Esophagus squamous epithelium (tissue), 5 donors: Measurements from ENCODE around the gene GRXCR2. TPM values are rescaled to one million over a fixed set of nuclear protein-coding genes. Genes with fewer than 3 reads are reported as not detected.

ENCODE experiments used
- DNase-seq: peaks from one replicate; lab custom pipeline; 2025; lab: John Stamatoyannopoulos, UW
- H3K27ac ChIP-seq, 4 donors: fragments of 200-600 bp; sonication (generic); one replicate each; pipeline ENCODE4 v1.5.1; 2016 to 2019; ENCODE audit warnings: mild to moderate bottlenecking in 1 of 4
- H3K27me3 ChIP-seq, 4 donors: fragments of 200-600 bp; sonication (generic); 1 replicate in 3 of 4; 2 replicates in 1 of 4; pipeline versions ENCODE4 v1.5.1 to v1.6.0; 2017 to 2021; ENCODE audit warnings: antibody characterized with exemption in 1 of 4
- H3K36me3 ChIP-seq, 3 donors: fragments of 200-600 bp; sonication (generic); one replicate each; pipeline ENCODE4 v1.5.1; 2016 to 2019
- H3K4me1 ChIP-seq, 3 donors: fragments of 200-600 bp; sonication (generic); one replicate each; pipeline ENCODE4 v1.5.1; 2017 to 2019
- H3K4me3 ChIP-seq, 4 donors: fragments of 200-600 bp; sonication (generic); 1 replicate in 3 of 4; 2 replicates in 1 of 4; pipeline ENCODE4 v1.5.1; 2016 to 2019; ENCODE audit warnings: mild to moderate bottlenecking in 2 of 4, moderate library complexity in 1 of 4
- H3K9me3 ChIP-seq, 3 donors: fragments of 200-600 bp; sonication (generic); one replicate each; pipeline ENCODE4 v1.5.1; 2016 to 2019
- POLR2A ChIP-seq, 4 donors: fragments of 450-650 bp; IDR thresholded peaks; one replicate each; pipeline ENCODE4 v1.6.1; 2017; ENCODE audit warnings: antibody characterized with exemption in 4 of 4, mild to moderate bottlenecking in 4 of 4, moderate library complexity in 3 of 4
- WGBS, 2 donors: methylation state at CpG; one replicate each; pipeline ENCODE4 v1.1.5; 2018; 5-methylcytosine and 5-hydroxymethylcytosine counted together
- intact Hi-C: fragments of 100-400 bp; cut with DNase I; formaldehyde crosslinking; loops from one replicate; pipeline ENCODE4 v1.15.0; 2022
- total RNA-seq, 4 donors: library from RNA; depleted of rRNA; stranded (reverse); fragments of >200 nt; gene quantifications; one replicate each; pipeline ENCODE4 v1.1.0, GENCODE V29; 2016
- TF ChIP-seq, protein P1 (sequence below), 6 experiments: fragments of 450-650 bp in 4 of 6; fragments of 200-600 bp in 2 of 6; sonication (generic) in 2 of 6; IDR thresholded peaks; one replicate each; pipeline ENCODE4 v1.5.1; 2016 to 2019; ENCODE audit warnings: antibody characterized with exemption in 6 of 6, mild to moderate bottlenecking in 4 of 6, moderate library complexity in 4 of 6
- donor health status: DM: yes; HTN: yes; CAD: no.

GRXCR2 gene
- total RNA-seq, 4 donors from 2014 or later = not detected

DNA sequence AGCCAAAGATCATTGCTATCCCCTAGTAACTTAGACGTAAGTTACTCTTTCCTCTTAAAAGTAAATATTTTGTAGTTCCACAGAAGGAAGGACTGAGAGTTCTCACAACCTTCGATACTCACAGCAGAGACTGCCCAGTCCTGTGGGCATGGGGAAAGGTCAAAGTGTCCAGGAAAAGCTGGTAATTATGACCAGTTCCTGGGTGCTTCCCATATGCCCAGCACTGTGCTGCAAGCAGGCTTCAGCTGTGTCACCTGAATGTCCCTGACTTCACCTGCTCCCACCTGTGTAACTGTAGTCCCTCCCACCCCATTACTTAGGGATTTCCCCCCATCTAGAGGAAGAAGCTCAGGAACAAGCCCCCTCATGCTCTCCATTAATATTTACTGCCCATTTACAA, 45.6 kb upstream of the GRXCR2 start:
- no peak for DNase-seq
- Histone ChIP-seq H3K27ac (no peak overlapping the region), H3K9me3 (no peaks in the 10 kb centered on the region), H3K36me3 (no peaks in the 10 kb centered on the region), H3K4me1 (peaks cover 0 to 33% (median 8%) of the 10 kb centered on the region in 3 donors), H3K4me3 (no peak overlapping the region), H3K27me3 (no peaks in the 10 kb centered on the region)
- intact Hi-C loops = no loop called here
- TF ChIP-seq, protein P1, sequence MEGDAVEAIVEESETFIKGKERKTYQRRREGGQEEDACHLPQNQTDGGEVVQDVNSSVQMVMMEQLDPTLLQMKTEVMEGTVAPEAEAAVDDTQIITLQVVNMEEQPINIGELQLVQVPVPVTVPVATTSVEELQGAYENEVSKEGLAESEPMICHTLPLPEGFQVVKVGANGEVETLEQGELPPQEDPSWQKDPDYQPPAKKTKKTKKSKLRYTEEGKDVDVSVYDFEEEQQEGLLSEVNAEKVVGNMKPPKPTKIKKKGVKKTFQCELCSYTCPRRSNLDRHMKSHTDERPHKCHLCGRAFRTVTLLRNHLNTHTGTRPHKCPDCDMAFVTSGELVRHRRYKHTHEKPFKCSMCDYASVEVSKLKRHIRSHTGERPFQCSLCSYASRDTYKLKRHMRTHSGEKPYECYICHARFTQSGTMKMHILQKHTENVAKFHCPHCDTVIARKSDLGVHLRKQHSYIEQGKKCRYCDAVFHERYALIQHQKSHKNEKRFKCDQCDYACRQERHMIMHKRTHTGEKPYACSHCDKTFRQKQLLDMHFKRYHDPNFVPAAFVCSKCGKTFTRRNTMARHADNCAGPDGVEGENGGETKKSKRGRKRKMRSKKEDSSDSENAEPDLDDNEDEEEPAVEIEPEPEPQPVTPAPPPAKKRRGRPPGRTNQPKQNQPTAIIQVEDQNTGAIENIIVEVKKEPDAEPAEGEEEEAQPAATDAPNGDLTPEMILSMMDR (IDR thresholded peaks at IDR 0.05) = no peak
- TF ChIP-seq POLR2A (IDR thresholded peaks at IDR 0.05) = no peak
- WGBS, 2 donors = 81 to 88% methylated on average over 2 of the region's 2 CpGs

DNA sequence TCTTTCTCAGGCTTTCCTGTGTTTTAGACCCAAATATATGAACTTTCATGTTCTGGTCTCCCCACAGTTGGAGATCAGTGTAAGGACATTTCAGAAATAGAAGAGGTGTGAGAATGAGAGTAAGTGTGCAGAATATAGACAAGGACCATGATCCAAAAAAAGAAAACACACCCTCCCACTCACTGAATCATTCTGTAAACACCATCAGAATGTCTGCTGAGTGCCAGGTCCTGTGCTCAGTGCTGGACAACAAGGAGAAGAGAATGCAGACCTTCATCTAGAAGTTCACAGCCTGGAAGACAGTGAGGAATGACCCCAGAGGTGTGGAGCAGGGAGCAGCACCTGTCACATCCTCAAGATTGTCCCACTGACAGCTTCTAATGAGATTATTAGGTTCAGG, 44.5 kb upstream of the GRXCR2 start:
- H3K36me3 ChIP-seq = no peaks in the 10 kb centered on the region
- H3K4me3 ChIP-seq = no peak overlapping the region
- H3K27ac ChIP-seq = no peak overlapping the region
- H3K9me3 ChIP-seq = no peaks in the 10 kb centered on the region
- no peak for DNase-seq
- intact Hi-C loops = no loop called here
- peaks cover 0 to 26% (median 8%) of the 10 kb centered on the region in 3 donors for H3K4me1 ChIP-seq
- TF ChIP-seq, protein P1 (IDR thresholded peaks at IDR 0.05) = no peak
- TF ChIP-seq POLR2A (IDR thresholded peaks at IDR 0.05) = no peak
- no peaks in the 10 kb centered on the region for H3K27me3 ChIP-seq

DNA sequence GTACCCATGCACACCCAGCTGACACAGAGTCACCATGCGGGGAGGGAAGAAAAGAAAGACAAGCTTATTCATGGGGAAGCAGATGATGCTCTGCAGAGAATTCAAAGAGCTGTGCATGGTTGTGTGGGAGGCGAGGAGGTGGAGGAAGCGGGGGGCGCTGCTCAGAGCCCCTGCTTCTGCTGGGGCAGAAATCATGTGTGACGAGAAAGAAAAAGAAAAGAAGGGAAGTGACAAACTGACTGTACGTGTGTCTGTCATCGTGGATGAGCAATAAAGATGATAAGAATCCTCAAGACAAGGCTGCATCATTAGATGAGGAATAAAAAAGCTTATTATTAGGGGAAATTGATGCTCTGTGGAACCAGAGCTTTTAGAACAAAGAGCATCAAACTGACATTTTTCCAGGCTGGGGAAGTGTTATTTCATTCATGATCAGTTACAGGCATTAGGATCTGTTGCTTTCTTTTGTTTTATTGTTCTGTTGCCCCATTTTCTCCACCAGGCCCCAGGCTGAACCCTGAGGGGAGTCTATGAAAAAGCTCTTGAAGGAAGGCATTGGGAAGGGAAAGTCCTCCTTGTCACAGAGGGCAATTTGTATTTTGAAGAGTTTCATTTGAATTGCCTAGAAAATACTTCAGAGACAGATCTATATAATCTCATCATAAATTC, 43.3 kb upstream of the GRXCR2 start:
- DNase-seq = no peak
- Histone ChIP-seq H3K27ac (no peak overlapping the region), H3K27me3 (no peaks in the 10 kb centered on the region), H3K4me1 (peaks cover 0 to 14% (median 4%) of the 10 kb centered on the region in 3 donors), H3K36me3 (no peaks in the 10 kb centered on the region), H3K9me3 (no peaks in the 10 kb centered on the region), H3K4me3 (no peak overlapping the region)
- intact Hi-C loops = no loop called here
- 81 to 95% methylated on average over 7 of the region's 7 CpGs for WGBS, 2 donors
- no peak for TF ChIP-seq POLR2A (IDR thresholded peaks at IDR 0.05)
- TF ChIP-seq, protein P1 (IDR thresholded peaks at IDR 0.05) = no peak

DNA sequence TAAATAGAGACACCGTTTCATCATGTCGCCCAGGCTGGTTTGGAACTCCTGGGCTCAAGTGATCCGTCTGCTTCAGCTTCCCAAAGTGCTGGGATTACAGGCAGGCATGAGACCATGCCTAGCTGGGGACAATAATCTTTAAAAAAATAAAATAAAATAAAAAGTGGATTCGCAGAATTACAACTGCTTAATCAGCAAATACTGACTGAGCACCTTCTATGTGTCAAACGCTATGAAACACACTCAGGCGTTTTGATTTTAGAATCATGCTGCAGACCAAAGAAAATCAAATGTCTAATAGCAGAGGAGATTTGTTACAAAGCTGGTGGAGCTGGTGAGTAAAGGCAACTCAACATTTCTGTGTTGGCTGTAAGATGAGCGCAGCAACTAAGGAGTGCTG, 40.9 kb upstream of the GRXCR2 start:
- TF ChIP-seq, protein P1 (IDR thresholded peaks at IDR 0.05) = no peak
- TF ChIP-seq POLR2A (IDR thresholded peaks at IDR 0.05) = no peak
- intact Hi-C loops = no loop called here
- WGBS, 2 donors = 94% methylated on average over 7 of the region's 7 CpGs

DNA sequence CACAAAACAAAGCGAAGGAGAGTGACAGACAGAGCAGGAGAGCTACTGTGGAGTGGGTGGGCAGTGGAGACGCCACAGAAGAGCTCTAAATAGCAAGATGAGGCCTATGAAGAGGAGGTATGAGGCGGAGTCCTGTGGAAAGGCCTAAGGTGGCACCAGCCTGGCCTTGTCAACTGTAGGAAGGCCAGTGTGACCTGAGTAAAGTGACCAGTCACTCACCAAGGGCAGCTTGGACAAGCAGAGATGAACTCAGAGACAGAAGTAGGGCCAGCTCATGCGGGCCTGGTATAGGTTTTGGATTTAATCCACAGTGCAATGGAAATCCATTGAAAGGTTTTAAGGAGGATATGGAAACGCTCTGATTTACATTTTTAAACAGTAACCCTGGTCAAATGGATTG, 39.8 kb upstream of the GRXCR2 start:
- Histone ChIP-seq H3K4me1 (no peaks in the 10 kb centered on the region), H3K36me3 (no peaks in the 10 kb centered on the region), H3K27me3 (no peaks in the 10 kb centered on the region), H3K27ac (no peak overlapping the region), H3K9me3 (no peaks in the 10 kb centered on the region), H3K4me3 (no peak overlapping the region)
- 82 to 86% methylated on average over 5 of the region's 5 CpGs for WGBS, 2 donors
- intact Hi-C loops = no loop called here
- DNase-seq = no peak
- no peak for TF ChIP-seq POLR2A (IDR thresholded peaks at IDR 0.05)
- TF ChIP-seq, protein P1 (IDR thresholded peaks at IDR 0.05) = no peak

More for the DNA sequence above, 40.9 kb upstream of the GRXCR2 start:
- no peak overlapping the region for H3K4me3 ChIP-seq
- no peaks in the 10 kb centered on the region for H3K27me3 ChIP-seq
- H3K27ac ChIP-seq = no peak overlapping the region
- H3K9me3 ChIP-seq = no peaks in the 10 kb centered on the region
- no peaks in the 10 kb centered on the region for H3K4me1 ChIP-seq
- H3K36me3 ChIP-seq = no peaks in the 10 kb centered on the region
- DNase-seq = no peak
